SU-DHL-6 (cell line): ENCODE data around the gene FBF1.

Experiments
- CTCF ChIP-seq: fragments of 200-600 bp; sonication (generic); IDR thresholded peaks from one replicate; pipeline ENCODE4 v1.5.1; 2017; ENCODE audit warnings: antibody characterized with exemption, mild to moderate bottlenecking, low read length, moderate library complexity; ENCODE audit not compliant: insufficient read depth, poor library complexity, severe bottlenecking
- EZH2phosphoT487 ChIP-seq: fragments of 200-600 bp; sonication (generic), shearing (Covaris generic); conservative IDR thresholded peaks from 2 replicates; pipeline ENCODE4 v1.6.1; 2018; ENCODE audit warnings: mild to moderate bottlenecking, antibody characterized with exemption, low read length, moderate library complexity, mixed read lengths

- TF ChIP-seq CTCF (no peak), EZH2phosphoT487 (no peak)
These were observed 24.6 kb upstream of the FBF1 start for GRCh38 chr17:75965468-75965867.
